HEK293 (cell line): ENCODE measurements around the gene ZNF529.

ENCODE experiments used
- GLI4 ChIP-seq: fragments of 450-650 bp; formaldehyde crosslinking; IDR thresholded peaks from 2 replicates; pipeline ENCODE4 v1.5.1; 2016; ENCODE audit warnings: missing biosample characterization, missing genetic modification characterization
- OSR2 ChIP-seq: fragments of 450-650 bp; formaldehyde crosslinking; IDR thresholded peaks from 2 replicates; pipeline ENCODE4 v1.5.1; 2016; ENCODE audit warnings: missing biosample characterization, missing genetic modification characterization
- PRDM2 ChIP-seq: fragments of 450-650 bp; formaldehyde crosslinking; IDR thresholded peaks from 2 replicates; pipeline ENCODE4 v1.5.1; 2016; ENCODE audit warnings: missing biosample characterization, missing genetic modification characterization, borderline replicate concordance
- SCRT2 ChIP-seq: fragments of 450-650 bp; formaldehyde crosslinking; IDR thresholded peaks from 2 replicates; pipeline ENCODE4 v1.5.1; 2016; ENCODE audit warnings: missing biosample characterization, missing genetic modification characterization
- WT1 ChIP-seq: fragments of 450-650 bp; formaldehyde crosslinking; IDR thresholded peaks from 2 replicates; pipeline ENCODE4 v1.5.1; 2016; ENCODE audit warnings: missing biosample characterization, missing genetic modification characterization
- ZBTB21 ChIP-seq: fragments of 450-650 bp; formaldehyde crosslinking; IDR thresholded peaks from 2 replicates; pipeline ENCODE4 v1.5.1; 2017; ENCODE audit warnings: missing biosample characterization, missing genetic modification characterization
- ZNF518A ChIP-seq: fragments of 450-650 bp; formaldehyde crosslinking; conservative IDR thresholded peaks from 2 replicates; pipeline ENCODE4 v1.5.1; 2016; ENCODE audit warnings: low read depth, missing biosample characterization, missing genetic modification characterization
- ZNF530 ChIP-seq: fragments of 450-650 bp; formaldehyde crosslinking; IDR thresholded peaks from 2 replicates; pipeline ENCODE4 v1.5.1; 2016; ENCODE audit warnings: low read depth, missing biosample characterization, missing genetic modification characterization
- ZNF580 ChIP-seq: fragments of 450-650 bp; formaldehyde crosslinking; IDR thresholded peaks from 2 replicates; pipeline ENCODE4 v1.5.1; 2016; ENCODE audit warnings: missing biosample characterization, missing genetic modification characterization
- ZNF645 ChIP-seq: fragments of 450-650 bp; formaldehyde crosslinking; IDR thresholded peaks from 2 replicates; pipeline ENCODE4; 2016; ENCODE audit warnings: missing biosample characterization, missing genetic modification characterization
- ZNF660 ChIP-seq: fragments of 450-650 bp; IDR thresholded peaks from 2 replicates; pipeline ENCODE4 v1.5.1; 2018; ENCODE audit warnings: missing biosample characterization, mild to moderate bottlenecking, missing genetic modification characterization
- ZNF692 ChIP-seq: fragments of 450-650 bp; formaldehyde crosslinking; IDR thresholded peaks from 2 replicates; pipeline ENCODE4 v1.5.1; 2016; ENCODE audit warnings: missing biosample characterization, missing genetic modification characterization
- ZNF777 ChIP-seq: fragments of 450-650 bp; formaldehyde crosslinking; IDR thresholded peaks from 2 replicates; pipeline ENCODE4 v1.5.1; 2017; ENCODE audit warnings: missing biosample characterization, missing genetic modification characterization, borderline replicate concordance

The ZNF529 gene

GRCh38 chr19:36528194-36528920 is 44.7 kb downstream of the ZNF529 start, which contains the start of gene ZNF260 (continued):
- TF ChIP-seq ZNF645 (tag by site-specific recombination): peak; percentile 33; the same call in 1 of the 2 replicates
- peak; percentile 57; the same call in 1 of the 2 replicates for TF ChIP-seq ZNF580 (tag by site-specific recombination)
- peak; percentile 71 for TF ChIP-seq ZNF518A
- no peak for TF ChIP-seq GLI4 (tag by site-specific recombination)
- TF ChIP-seq ZNF530 (tag by site-specific recombination): no peak
- TF ChIP-seq WT1 (tag by site-specific recombination): no peak
- TF ChIP-seq ZNF777: no peak
- no peak for TF ChIP-seq SCRT2
- peak; percentile 98 for TF ChIP-seq ZNF660 (tag by site-specific recombination)
- peak; percentile 68 for TF ChIP-seq ZBTB21 (tag by site-specific recombination)
- TF ChIP-seq PRDM2 (tag by site-specific recombination): no peak
- TF ChIP-seq OSR2 (tag by site-specific recombination): 0 out of 2 replicates have a peak, but pooled peaks have one; percentile 8
- peak; percentile 92 for TF ChIP-seq ZNF692
